Suppressor macrophage treated with lipopolysaccharide for 4 hours (primary cell): ENCODE results near the gene SEMA5B.

Source experiments
- DNase-seq: peaks from one replicate; pipeline ENCODE4 v3.0.0-alpha.2; 2020

The SEMA5B gene

DNA sequence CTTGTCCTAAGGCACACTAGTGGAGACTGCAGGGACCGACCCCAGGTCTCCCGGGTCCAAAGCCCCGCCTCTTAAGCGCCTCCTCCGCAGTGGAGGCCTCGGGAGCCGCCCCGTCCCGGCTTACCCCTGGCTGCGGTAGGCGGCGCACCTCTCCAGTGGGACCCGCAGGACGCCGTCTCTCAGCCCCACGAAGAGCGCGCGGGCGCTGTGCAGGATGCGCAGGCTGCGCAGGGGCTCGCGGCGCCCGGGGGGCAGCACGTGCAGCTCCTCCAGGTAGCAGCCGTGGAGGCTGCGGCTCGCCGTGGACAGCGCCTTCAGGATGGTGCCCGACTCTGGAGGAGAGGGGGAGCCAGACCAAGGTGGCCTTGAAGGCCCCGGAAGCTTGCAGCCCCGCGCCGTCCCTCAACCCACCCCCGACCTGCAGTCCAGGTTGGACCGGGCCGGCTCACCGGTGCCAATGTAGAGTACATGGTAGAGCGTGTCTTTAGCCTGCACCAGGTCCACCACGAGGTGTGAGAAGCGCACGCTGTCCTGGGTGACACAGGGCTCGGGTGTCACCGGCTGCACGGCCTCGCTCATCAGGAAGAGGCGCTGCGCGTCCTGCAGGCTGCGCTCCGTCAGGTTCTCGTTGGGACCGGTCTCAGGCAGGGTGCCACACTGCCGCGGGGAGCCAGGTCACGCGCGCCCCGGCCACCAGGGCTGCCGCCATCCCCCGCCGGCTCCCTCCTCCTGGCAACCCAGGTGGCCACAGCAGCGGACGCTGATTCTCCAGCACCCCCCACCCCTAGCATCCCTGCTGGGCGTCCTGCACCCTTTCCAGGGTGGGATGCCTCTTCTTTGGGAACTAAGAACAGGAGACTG lies 105.5 kb downstream of the SEMA5B start:
- DNase-seq: no peak

GRCh38 chr3:122920986-122921385 lies 106.6 kb downstream of the SEMA5B start:
- DNase-seq: no peak

DNA sequence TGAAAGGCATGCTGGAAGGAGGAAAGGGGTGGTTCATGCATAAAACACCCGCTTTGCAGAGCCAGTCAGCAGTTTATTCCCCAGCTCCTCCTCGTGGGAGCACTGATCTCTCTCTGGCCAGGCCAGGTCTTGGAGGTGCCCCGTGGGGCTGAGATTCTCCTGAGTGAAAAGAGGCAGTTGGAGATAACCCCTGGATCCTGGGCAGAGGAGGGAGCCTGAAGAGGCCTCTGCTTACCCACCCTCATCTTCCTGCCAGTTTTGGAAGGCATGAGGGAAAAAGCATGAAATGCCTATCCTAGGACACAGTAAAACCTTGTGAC lies 108.3 kb downstream of the SEMA5B start:
- no peak for DNase-seq

- DNase-seq: no peak
Measured at GRCh38 chr3:122918576-122919290, 108.8 kb downstream of the SEMA5B start.

GRCh38 chr3:122917412-122917811 lies 110.2 kb downstream of the SEMA5B start:
- no peak for DNase-seq

- DNase-seq: no peak
Measured at GRCh38 chr3:122916580-122916979, 111.0 kb downstream of the SEMA5B start.

DNA sequence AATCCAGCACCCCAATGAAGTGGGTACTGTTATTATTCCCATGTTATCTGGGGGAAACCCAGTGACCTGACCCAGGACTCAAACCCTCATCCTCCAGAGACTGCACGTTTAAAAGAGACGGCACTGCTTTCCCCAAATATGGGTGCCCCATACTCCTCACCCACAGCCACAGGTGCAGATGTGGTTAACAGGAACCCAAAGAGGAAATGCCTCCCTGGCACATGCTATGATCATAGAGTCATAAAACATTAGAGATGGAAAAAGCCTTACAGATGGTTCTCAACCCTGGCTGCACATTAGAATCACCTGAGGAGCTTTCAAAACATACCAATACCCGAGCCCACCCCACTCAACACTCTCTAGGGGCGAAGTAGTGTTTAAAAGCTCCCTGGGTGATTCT lies 111.5 kb downstream of the SEMA5B start:
- DNase-seq: no peak

GRCh38 chr3:122915300-122916055 lies 112.1 kb downstream of the SEMA5B start:
- no peak for DNase-seq

DNA sequence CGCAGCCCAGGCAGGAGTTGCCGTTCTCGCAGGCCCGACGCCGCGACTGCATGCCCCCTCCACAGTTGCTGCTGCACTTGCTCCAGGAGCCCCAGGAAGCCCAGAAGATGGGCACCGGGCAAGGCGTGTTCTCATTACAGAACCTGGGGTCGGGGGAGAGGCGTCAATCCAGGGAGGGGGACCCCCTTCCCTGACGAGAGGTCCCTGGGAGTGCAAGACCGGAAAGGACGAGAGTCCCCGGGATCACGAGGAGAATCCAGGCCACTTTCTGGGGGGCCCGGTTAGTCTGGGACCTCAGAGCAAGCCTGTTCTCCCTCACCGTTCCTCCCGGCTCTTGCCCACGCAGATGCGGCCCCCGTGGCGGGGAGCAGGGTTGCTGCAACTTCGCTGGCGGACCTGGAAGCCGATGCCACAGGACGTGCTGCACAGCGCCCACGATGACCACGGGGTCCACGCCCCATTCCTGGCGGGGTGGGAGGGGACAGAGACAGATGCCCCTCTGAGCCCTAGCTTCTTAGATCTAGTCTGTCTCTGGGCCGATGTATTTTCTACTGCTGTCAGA lies 113.9 kb downstream of the SEMA5B start:
- DNase-seq: no peak

DNA sequence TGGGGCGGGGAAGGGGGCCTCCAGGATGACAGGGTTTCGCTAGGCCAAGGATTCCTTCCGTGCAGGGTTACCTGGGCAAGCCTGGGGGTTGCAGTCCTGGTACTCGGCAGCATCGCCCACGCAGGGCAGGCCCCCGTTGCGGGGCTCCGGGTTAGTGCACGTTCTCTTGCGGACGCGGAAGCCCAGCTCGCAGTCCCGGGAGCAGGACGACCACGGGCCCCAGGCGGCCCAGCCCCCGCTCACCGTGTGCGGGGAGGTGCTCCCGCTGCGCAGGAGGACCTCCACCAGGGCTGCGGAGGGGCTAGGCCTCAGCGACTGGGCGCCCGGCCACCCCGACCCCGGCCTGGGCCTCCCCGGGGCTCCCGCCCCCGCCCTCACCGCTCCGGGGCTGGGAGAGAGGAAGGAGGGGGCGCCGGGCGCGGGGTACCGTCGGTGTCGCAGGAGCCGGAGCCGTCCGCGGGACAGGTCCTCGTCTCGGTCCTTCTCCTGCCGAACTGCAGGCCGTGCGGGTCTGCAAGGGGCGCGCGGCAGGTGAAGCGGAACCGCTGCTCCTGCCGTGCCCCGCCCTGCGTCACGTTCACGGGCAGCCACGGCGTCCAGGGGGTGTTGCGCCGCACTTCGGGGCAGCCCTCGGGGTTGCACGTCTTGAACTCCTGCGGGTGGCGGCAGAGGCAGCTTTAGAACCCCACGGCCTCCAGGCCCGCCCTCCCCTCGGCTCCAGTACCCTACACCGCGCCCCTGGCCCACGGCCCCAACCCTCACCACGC lies 114.6 kb downstream of the SEMA5B start:
- DNase-seq: no peak

GRCh38 chr3:122911901-122912300 lies 115.7 kb downstream of the SEMA5B start:
- DNase-seq: no peak

DNA sequence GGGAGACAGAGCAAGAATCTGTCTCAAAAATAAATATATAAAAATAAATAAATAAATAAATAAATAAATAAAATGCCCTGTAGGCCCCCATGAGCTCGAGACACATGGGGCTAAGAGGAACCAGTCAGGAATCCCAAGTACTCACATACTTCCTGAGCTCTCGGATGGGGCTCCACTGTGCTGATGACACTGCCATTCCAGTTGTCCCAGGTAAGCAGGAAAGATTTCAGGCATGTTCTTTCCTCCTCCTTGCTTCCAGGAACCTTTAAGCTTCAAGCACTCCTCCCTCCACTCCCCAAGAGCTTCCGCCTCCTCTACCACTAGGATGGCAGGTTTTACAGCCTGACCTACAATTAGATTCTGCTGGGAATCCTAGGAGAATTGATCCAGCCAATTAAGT lies 119.3 kb downstream of the SEMA5B start:
- no peak for DNase-seq

- DNase-seq: no peak
Measured at GRCh38 chr3:122907471-122907870, 120.1 kb downstream of the SEMA5B start.

DNA sequence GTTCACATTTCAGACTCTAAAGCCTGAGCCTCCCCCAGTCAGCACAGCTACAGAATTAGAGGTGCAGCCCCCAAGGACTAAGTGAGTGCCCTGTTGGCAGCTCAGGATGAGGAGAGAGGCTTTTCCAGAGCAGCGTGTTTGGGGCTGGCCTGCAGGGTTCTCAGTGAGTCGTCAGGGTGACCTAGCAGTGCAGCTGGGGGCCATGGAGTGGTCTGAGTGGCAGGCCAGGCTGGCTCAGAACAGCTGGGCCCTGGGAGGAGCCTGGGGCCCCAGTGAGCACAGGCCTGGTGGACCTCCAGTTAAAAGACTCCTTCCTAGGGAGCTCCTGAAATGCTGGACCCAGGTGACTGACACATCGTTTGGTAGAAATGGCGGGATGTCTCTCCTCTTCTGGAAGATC lies 124.4 kb downstream of the SEMA5B start:
- DNase-seq: no peak

- DNase-seq: peak; percentile 5
Measured at GRCh38 chr3:122902326-122902725, 125.2 kb downstream of the SEMA5B start.

GRCh38 chr3:122898298-122898697 lies 129.3 kb downstream of the SEMA5B start:
- DNase-seq: no peak

- DNase-seq: no peak
Measured at GRCh38 chr3:122893754-122894668, 133.6 kb downstream of the SEMA5B start.

DNA sequence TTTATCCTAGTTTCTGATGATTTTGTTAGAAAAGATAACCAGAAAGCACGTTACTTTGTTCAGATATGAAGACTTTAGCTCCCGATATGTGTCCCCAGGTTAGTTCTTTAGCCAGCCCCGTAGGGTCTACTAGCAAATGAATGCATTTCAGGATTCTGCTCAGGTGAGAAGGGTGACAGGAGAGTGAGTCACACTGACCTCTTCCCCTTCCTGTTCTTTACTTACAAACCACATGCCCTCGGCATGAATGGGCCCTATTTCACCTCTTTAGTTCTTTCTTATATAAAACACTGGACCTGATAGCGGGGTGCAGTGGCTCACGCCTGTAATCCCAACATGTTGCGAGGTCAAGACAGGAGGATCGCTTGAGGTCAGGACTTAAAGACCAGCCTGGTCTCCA lies 134.3 kb downstream of the SEMA5B start:
- no peak for DNase-seq

DNA sequence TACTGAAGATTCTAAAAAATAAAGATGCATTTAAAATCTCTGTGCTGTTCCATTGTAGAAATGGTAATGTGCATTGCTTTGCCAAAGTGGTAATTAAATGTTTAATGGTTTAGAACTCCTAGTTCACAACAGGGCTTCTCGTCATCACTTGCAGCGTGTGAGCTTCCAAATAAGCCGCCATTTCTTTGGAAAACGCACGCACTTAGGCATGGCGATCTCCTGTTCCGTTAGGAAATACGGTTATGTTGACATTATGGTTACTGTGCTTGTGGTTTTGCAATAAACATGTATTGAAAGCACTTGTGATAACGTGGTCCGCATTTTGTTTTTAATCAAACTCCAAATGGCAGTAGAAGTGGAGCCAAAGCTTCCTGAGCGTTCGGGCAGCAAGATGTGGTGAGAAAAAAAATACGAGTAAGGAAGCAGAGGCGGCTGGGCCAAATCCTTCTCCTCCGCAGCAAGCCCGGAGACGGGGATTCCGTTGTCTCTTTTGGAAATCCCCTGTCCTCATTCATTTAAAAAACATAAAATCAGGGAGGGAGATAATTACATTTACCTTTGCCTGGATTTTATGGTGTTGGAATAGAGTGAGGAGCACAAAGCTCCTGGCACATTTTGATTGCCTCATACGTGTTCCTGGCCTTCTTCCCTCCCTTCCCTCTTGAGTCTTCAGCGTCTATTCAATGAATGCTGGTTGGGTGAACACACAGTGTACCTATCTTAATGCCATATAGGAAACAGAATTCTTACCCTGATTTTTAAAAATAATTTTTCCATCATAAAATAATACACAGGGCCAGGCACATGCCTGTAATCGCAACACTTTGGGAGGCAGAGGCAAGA lies 135.2 kb downstream of the SEMA5B start:
- DNase-seq: no peak

- no peak for DNase-seq
Measured at GRCh38 chr3:122890720-122891220, 136.8 kb downstream of the SEMA5B start.
